ENCODE measurements around the gene TFPI. TPM values are rescaled to one million over a fixed set of nuclear protein-coding genes. Genes with fewer than 3 reads are reported as not detected.
A peak's percentile ranks its signal among the peaks of the same experiment; 100 is the strongest.

The TFPI gene
- total RNA-seq, 1 experiment from 2014 or later: 16.0 TPM

- H2AFZ ChIP-seq (ENCODE audit: low read length): no peak overlapping the region
- ChIA-PET POLR2A (ENCODE audit: unreplicated experiment) (no interaction called here), CTCF (no interaction called here)
Observed at GRCh38 chr2:187503700-187504099, 50.5 kb downstream of the TFPI start.

GRCh38 chr2:187502467-187502866 is 51.8 kb downstream of the TFPI start:
- no peak overlapping the region for H2AFZ ChIP-seq (ENCODE audit: low read length)
- H3K27ac ChIP-seq (ENCODE audit: low read length): peak overlapping the region; percentile 95
- no TSS peak for BruUV-seq (replicated peaks)

More at GRCh38 chr2:187503700-187504099, 50.5 kb downstream of the TFPI start:
- 0 out of 2 replicates have a peak overlapping the region, but pooled peaks have one; percentile 95 for H3K27ac ChIP-seq (ENCODE audit: low read length)
- DNase-seq: no peak
- no peaks in the 10 kb centered on the region for H3F3A ChIP-seq (ENCODE audit: low read length, unreplicated experiment)
- no peaks in the 10 kb centered on the region for H3K9me2 ChIP-seq (replicated peaks; ENCODE audit: low read length)
- no TSS peak for BruUV-seq (replicated peaks)
- H3K9me3 ChIP-seq (ENCODE audit: low read length): no peaks in the 10 kb centered on the region
- H3K9ac ChIP-seq (ENCODE audit: low read length): peak overlapping the region; percentile 80; the same call in 1 of the 2 replicates
- H3K36me3 ChIP-seq (ENCODE audit: low read depth, low read length): no peaks in the 10 kb centered on the region
- H3K79me2 ChIP-seq (ENCODE audit: low read length): no peaks in the 10 kb centered on the region
- no peak for ATAC-seq
- H4K20me1 ChIP-seq (ENCODE audit: low read length): no peaks in the 10 kb centered on the region
- H3K4me1 ChIP-seq (ENCODE audit: insufficient read depth, low read length): peaks cover 41% of the 10 kb centered on the region
- intact Hi-C loops (cut with micrococcal nuclease): loop anchor here (5.0 kb wide), 1 partner anchor 789 kb away; the partner anchor contains the start of gene GULP1
- H3K4me2 ChIP-seq (ENCODE audit: low read length): no peak overlapping the region
- no peaks in the 10 kb centered on the region for H3K27me3 ChIP-seq (ENCODE audit: low read length)
- TF ChIP-seq EZH2 (IDR thresholded peaks at IDR 0.05; ENCODE audit: low read length, unreplicated experiment) (no peak), EZH2phosphoT487 (IDR thresholded peaks at IDR 0.05; ENCODE audit: borderline replicate concordance, low read length) (no peak), CTCF (conservative IDR thresholded peaks at IDR 0.05; ENCODE audit: low read depth, low read length) (no peak)
- H3K4me3 ChIP-seq (ENCODE audit: low read length): no peak overlapping the region

More at GRCh38 chr2:187502467-187502866, 51.8 kb downstream of the TFPI start:
- Histone ChIP-seq H3K27me3 (ENCODE audit: low read length) (no peaks in the 10 kb centered on the region), H3K36me3 (ENCODE audit: low read depth, low read length) (no peaks in the 10 kb centered on the region), H3K4me1 (ENCODE audit: insufficient read depth, low read length) (peaks cover 41% of the 10 kb centered on the region), H4K20me1 (ENCODE audit: low read length) (no peaks in the 10 kb centered on the region), H3K9ac (ENCODE audit: low read length) (peak overlapping the region; percentile 80), H3K9me3 (ENCODE audit: low read length) (no peaks in the 10 kb centered on the region), H3K4me3 (ENCODE audit: low read length) (no peak overlapping the region), H3K79me2 (ENCODE audit: low read length) (no peaks in the 10 kb centered on the region), H3K9me2 (replicated peaks; ENCODE audit: low read length) (no peaks in the 10 kb centered on the region), H3K4me2 (ENCODE audit: low read length) (no peak overlapping the region), H3F3A (ENCODE audit: low read length, unreplicated experiment) (no peaks in the 10 kb centered on the region)
- ChIA-PET CTCF (no interaction called here), POLR2A (ENCODE audit: unreplicated experiment) (interaction anchor here (0.6 kb wide), 1 partner anchor 73 kb away, joined by 6 read pairs; no protein-coding TSS in a partner anchor)
- intact Hi-C loops (cut with micrococcal nuclease): loop anchor here (5.0 kb wide), 1 partner anchor 790 kb away; the partner anchor contains the start of gene GULP1
- DNase-seq (no peak), ATAC-seq (no peak)
- TF ChIP-seq EZH2phosphoT487 (IDR thresholded peaks at IDR 0.05; ENCODE audit: borderline replicate concordance, low read length) (no peak), EZH2 (IDR thresholded peaks at IDR 0.05; ENCODE audit: low read length, unreplicated experiment) (no peak), CTCF (conservative IDR thresholded peaks at IDR 0.05; ENCODE audit: low read depth, low read length) (no peak)

Data from PC-3 (cell line).